ENCODE measurements around the gene NSD1. TPM values are rescaled to one million over a fixed set of nuclear protein-coding genes. Genes with fewer than 3 reads are reported as not detected.
"Not testable (repeated sequence)": the region's sequence is repeated elsewhere in the genome, so short reads cannot be mapped to it uniquely, and the experiment has no call there.

Gene NSD1
- total RNA-seq, 1 donor from 2014 or later, result 45.7 TPM

GRCh38 chr5:177123789-177124485 is 9.6 kb upstream of the NSD1 start:
- no peak for DNase-seq (ENCODE audit: low spot score)

GRCh38 chr5:177124486-177124991 is 9.0 kb upstream of the NSD1 start:
- DNase-seq (ENCODE audit: low spot score), result no peak

GRCh38 chr5:177126771-177127170 is 6.8 kb upstream of the NSD1 start:
- DNase-seq (ENCODE audit: low spot score), result no peak

- DNase-seq (ENCODE audit: low spot score), result no peak
Observed at GRCh38 chr5:177128551-177128981, 5.0 kb upstream of the NSD1 start.

GRCh38 chr5:177130211-177131018 is 3.2 kb upstream of the NSD1 start:
- no peak for DNase-seq (ENCODE audit: low spot score)

GRCh38 chr5:177131019-177131320 is 2.6 kb upstream of the NSD1 start:
- no peak for DNase-seq (ENCODE audit: low spot score)

- no peak for DNase-seq (ENCODE audit: low spot score)
Observed at GRCh38 chr5:177131352-177132135, 2.0 kb upstream of the NSD1 start.

GRCh38 chr5:177132136-177133095 is 1.2 kb upstream of the NSD1 start:
- DNase-seq (ENCODE audit: low spot score), result peak; percentile 64

- peak; percentile 64 for DNase-seq (ENCODE audit: low spot score)
Observed at GRCh38 chr5:177133853-177134696, 502 bp downstream of the NSD1 start.

- DNase-seq (ENCODE audit: low spot score), result no peak
Observed at GRCh38 chr5:177134697-177135225, 1.2 kb downstream of the NSD1 start.

GRCh38 chr5:177140312-177140711 is 6.7 kb downstream of the NSD1 start:
- no peak for DNase-seq (ENCODE audit: low spot score)

- no peak for DNase-seq (ENCODE audit: low spot score)
Observed at GRCh38 chr5:177141496-177141895, 7.9 kb downstream of the NSD1 start.

GRCh38 chr5:177142098-177142611 is 8.6 kb downstream of the NSD1 start:
- peak; percentile 59 for DNase-seq (ENCODE audit: low spot score)

GRCh38 chr5:177142778-177143177 is 9.2 kb downstream of the NSD1 start:
- DNase-seq (ENCODE audit: low spot score), result no peak

GRCh38 chr5:177146891-177147638 is 13.5 kb downstream of the NSD1 start:
- no peak for DNase-seq (ENCODE audit: low spot score)

GRCh38 chr5:177150061-177150460 is 16.5 kb downstream of the NSD1 start:
- not testable (repeated sequence) for DNase-seq (ENCODE audit: low spot score)

- peak; percentile 92 for DNase-seq (ENCODE audit: low spot score)
Observed at GRCh38 chr5:177154003-177154643, 20.6 kb downstream of the NSD1 start.

- no peak for DNase-seq (ENCODE audit: low spot score)
Observed at GRCh38 chr5:177162379-177162778, 28.8 kb downstream of the NSD1 start.

All from umbilical cord (tissue), 2 donors.